ENCODE measurements around the gene RHOBTB1. TPM values are rescaled to one million over a fixed set of nuclear protein-coding genes. Genes with fewer than 3 reads are reported as not detected.

Gene RHOBTB1
- total and polyA plus RNA-seq, 12 donors: 4.3 to 20.5 (median 12.3) TPM

- WGBS, 2 donors: 84% methylated on average over 4 of the region's 4 CpGs
- intact Hi-C loops (cut with DNase I): no loop called here
- DNase-seq (no peak), ATAC-seq (no peak)
- Histone ChIP-seq H3K27me3 (no peaks in the 10 kb centered on the region), H3K4me3 (no peak overlapping the region), H3K27ac (no peak overlapping the region), H3K4me1 (peaks cover 0 to 6% (median 0%) of the 10 kb centered on the region in 9 donors), H3K9me3 (peaks cover 0 to 4% (median 0%) of the 10 kb centered on the region in 11 donors), H3K36me3 (no peaks in the 10 kb centered on the region)
- TF ChIP-seq CTCF (IDR thresholded peaks at IDR 0.05): no peak
Observed at GRCh38 chr10:60989400-60989876, 45.5 kb upstream of the RHOBTB1 start.

- no peak for ATAC-seq
- Histone ChIP-seq H3K4me1 (peaks cover 0 to 6% (median 0%) of the 10 kb centered on the region in 9 donors), H3K27ac (no peak overlapping the region), H3K9me3 (peaks cover 0 to 4% (median 0%) of the 10 kb centered on the region in 11 donors), H3K4me3 (no peak overlapping the region), H3K36me3 (no peaks in the 10 kb centered on the region), H3K27me3 (no peaks in the 10 kb centered on the region)
- intact Hi-C loops (cut with DNase I): no loop called here
- WGBS, 2 donors: 50 to 53% methylated on average over 3 of the region's 3 CpGs
- no peak for TF ChIP-seq CTCF (IDR thresholded peaks at IDR 0.05)
- no peak for DNase-seq
Observed at GRCh38 chr10:60986791-60987190, 42.8 kb upstream of the RHOBTB1 start.

GRCh38 chr10:60985951-60986350 lies 42.0 kb upstream of the RHOBTB1 start:
- intact Hi-C loops (cut with DNase I): no loop called here
- TF ChIP-seq CTCF (IDR thresholded peaks at IDR 0.05): no peak
- no peak for DNase-seq
- no peak overlapping the region for H3K27ac ChIP-seq
- no peak overlapping the region for H3K4me3 ChIP-seq
- H3K4me1 ChIP-seq: peaks cover 0 to 6% (median 0%) of the 10 kb centered on the region in 9 donors
- no peak for ATAC-seq
- peaks cover 0 to 4% (median 0%) of the 10 kb centered on the region in 11 donors for H3K9me3 ChIP-seq
- no peaks in the 10 kb centered on the region for H3K27me3 ChIP-seq
- no peaks in the 10 kb centered on the region for H3K36me3 ChIP-seq
- WGBS, 2 donors: 90 to 92% methylated on average over 1 of the region's 1 CpG

GRCh38 chr10:60980997-60981396 lies 37.0 kb upstream of the RHOBTB1 start:
- Histone ChIP-seq H3K9me3 (no peaks in the 10 kb centered on the region), H3K4me1 (peaks cover 0 to 8% (median 0%) of the 10 kb centered on the region in 9 donors), H3K36me3 (no peaks in the 10 kb centered on the region), H3K27me3 (no peaks in the 10 kb centered on the region), H3K4me3 (no peak overlapping the region), H3K27ac (no peak overlapping the region)
- intact Hi-C loops (cut with DNase I): no loop called here
- no peak for DNase-seq
- no peak for ATAC-seq
- TF ChIP-seq CTCF (IDR thresholded peaks at IDR 0.05): no peak
- WGBS, 2 donors: 35 to 49% methylated on average over 1 of the region's 1 CpG
